B cell (primary cell): ENCODE results near the gene KLHL6. TPM values are rescaled to one million over a fixed set of nuclear protein-coding genes. Genes with fewer than 3 reads are reported as not detected.

Source experiments
- ATAC-seq: fragments of 200-7000 bp; cut with Tn5 transposase; one replicate; pipeline ENCODE4 v1.10.0; 2021; ENCODE audit warnings: low read depth, mild to moderate bottlenecking, moderate number of reproducible peaks, moderate library complexity
- CTCF ChIA-PET: fragments of 350-600 bp; sonication (Branson Sonifier 250); formaldehyde crosslinking; loops from one replicate; lab custom pipeline; 2021; ENCODE audit warnings: antibody characterized with exemption, inconsistent platforms; lab: Charles Lee
- POLR2A ChIA-PET: fragments of 350-600 bp; sonication (Branson Sonifier 250); formaldehyde crosslinking; loops from one replicate; lab custom pipeline; 2021; ENCODE audit warnings: antibody characterized with exemption; lab: Charles Lee
- DNase-seq: peaks from one replicate; pipeline ENCODE4 v3.0.0; 2013
- H2AFZ ChIP-seq: 2 replicates; pipeline ENCODE4 v1.6.1; 2012; ENCODE audit warnings: mild to moderate bottlenecking, low read depth, low read length; ENCODE audit not compliant: insufficient read depth, poor library complexity, severe bottlenecking
- H3K27ac ChIP-seq, 2 donors: 1 replicate in 1 of 2; 2 replicates in 1 of 2; pipeline ENCODE4 v1.5.1; 2012 to 2013; ENCODE audit warnings: low read length in 2 of 2, mild to moderate bottlenecking in 2 of 2, moderate library complexity in 1 of 2
- H3K27me3 ChIP-seq, 4 experiments: fragments of 200-600 bp in 1 of 4; sonication (generic) in 1 of 4; replicated peaks in 1 of 4; 1 replicate in 2 of 4; 2 replicates in 2 of 4; pipeline versions ENCODE4 v1.6.1 to v1.7.0; 2013 to 2016; ENCODE audit warnings: low read length in 3 of 4, mild to moderate bottlenecking in 2 of 4, mixed read lengths in 1 of 4, moderate library complexity in 1 of 4; ENCODE audit not compliant: insufficient read depth in 4 of 4, control insufficient read depth in 3 of 4; ENCODE audit errors: control extremely low read depth in 1 of 4
- H3K36me3 ChIP-seq, 2 experiments: replicated peaks in 1 of 2; 1 replicate in 1 of 2; 2 replicates in 1 of 2; pipeline versions ENCODE4 v1.6.1 to v1.7.1; 2013; ENCODE audit warnings: low read length in 1 of 2; ENCODE audit not compliant: insufficient read depth in 2 of 2, control insufficient read depth in 1 of 2; ENCODE audit errors: control extremely low read depth in 1 of 2, extremely low read depth in 1 of 2
- H3K4me1 ChIP-seq, 2 donors: fragments of 200-600 bp in 1 of 2; sonication (generic) in 1 of 2; 1 replicate in 1 of 2; 2 replicates in 1 of 2; pipeline versions ENCODE4 v1.5.1 to v1.6.1; 2013 to 2017; ENCODE audit warnings: low read length in 2 of 2; ENCODE audit not compliant: control insufficient read depth in 2 of 2, insufficient read depth in 2 of 2
- H3K4me2 ChIP-seq: replicated peaks from 2 replicates; pipeline ENCODE3; 2012; ENCODE audit warnings: mild to moderate bottlenecking, low read depth, low read length; ENCODE audit not compliant: poor library complexity, severe bottlenecking
- H3K4me3 ChIP-seq, 5 experiments: fragments of 200-600 bp in 1 of 5; sonication (generic) in 1 of 5; 1 replicate in 3 of 5; 2 replicates in 2 of 5; pipeline versions ENCODE4 v1.5.1 to v1.7.0; 2011 to 2016; ENCODE audit warnings: low read length in 4 of 5, mild to moderate bottlenecking in 4 of 5, low read depth in 2 of 5, control low read depth in 1 of 5, moderate library complexity in 1 of 5; ENCODE audit not compliant: insufficient read depth in 1 of 5; ENCODE audit errors: control extremely low read depth in 1 of 5, extremely low read depth in 1 of 5
- H3K79me2 ChIP-seq: fragments of 200-600 bp; sonication (generic); one replicate; pipeline ENCODE4 v1.6.0; 2016; ENCODE audit warnings: low read length; ENCODE audit not compliant: control insufficient read depth, insufficient read depth
- H3K9ac ChIP-seq: fragments of 200-600 bp; sonication (generic); 2 replicates; pipeline ENCODE4 v1.6.1; 2017; ENCODE audit warnings: mild to moderate bottlenecking, low read length, moderate library complexity
- H3K9me3 ChIP-seq, 3 donors: one replicate each; pipeline versions ENCODE4 v1.6.1 to v1.7.1; 2013; ENCODE audit warnings: low read length in 2 of 3; ENCODE audit not compliant: control insufficient read depth in 2 of 3, insufficient read depth in 1 of 3; ENCODE audit errors: control extremely low read depth in 1 of 3
- H4K20me1 ChIP-seq: 2 replicates; pipeline ENCODE4 v1.6.0; 2012; ENCODE audit warnings: mild to moderate bottlenecking, low read length; ENCODE audit not compliant: insufficient read depth, control insufficient read depth, poor library complexity, severe bottlenecking
- H3K27ac Mint-ChIP-seq: one replicate; pipeline ENCODE4 v1.8.0; 2021; ENCODE audit warnings: mixed read lengths
- H3K27me3 Mint-ChIP-seq: one replicate; pipeline ENCODE4 v1.8.0; 2021; ENCODE audit warnings: mixed read lengths
- H3K4me1 Mint-ChIP-seq: one replicate; pipeline ENCODE4 v1.8.0; 2021; ENCODE audit warnings: mixed read lengths
- H3K4me3 Mint-ChIP-seq: one replicate; pipeline ENCODE4 v1.8.0; 2021; ENCODE audit warnings: mixed read lengths
- H3K9me3 Mint-ChIP-seq: one replicate; pipeline ENCODE4 v1.8.0; 2022; ENCODE audit warnings: mixed read lengths; ENCODE audit not compliant: insufficient read depth
- EZH2 ChIP-seq: IDR thresholded peaks from 2 replicates; pipeline ENCODE4 v1.6.1; 2012; ENCODE audit warnings: borderline replicate concordance, low read depth, mild to moderate bottlenecking, moderate library complexity, low read length; ENCODE audit not compliant: insufficient read depth, poor library complexity, severe bottlenecking
- WGBS: methylation state at CpG from one replicate; pipeline ENCODE4 v1.1.5; 2013; ENCODE audit warnings: missing lambda C conversion rate; ENCODE audit not compliant: insufficient coverage; 5-methylcytosine and 5-hydroxymethylcytosine counted together
- intact Hi-C: fragments of 100-400 bp; cut with micrococcal nuclease; formaldehyde crosslinking; loops from one replicate; pipeline ENCODE4 v1.10.0; 2022
- polyA plus RNA-seq: library from polyadenylated mRNA; depleted of rRNA; stranded (reverse); fragments of >200 nt; gene quantifications from 2 replicates; pipeline ENCODE4 v1.2.3, GENCODE V29; 2012
- total RNA-seq, 2 donors: library from RNA; stranded (reverse); fragments of 120-200 nt in 1 of 2; gene quantifications; 1 replicate in 1 of 2; 2 replicates in 1 of 2; pipeline versions ENCODE4 v1.2.3 to v1.2.4, GENCODE V29; 2013 to 2022
- TF ChIP-seq, protein P1 (sequence below): fragments of 200-600 bp; IDR thresholded peaks from one replicate; pipeline ENCODE4 v1.8.0; 2022; ENCODE audit warnings: antibody characterized with exemption, mild to moderate bottlenecking

KLHL6 gene
- total and polyA plus RNA-seq, 2 donors (not counting 1 experiment from before 2014, with no cell fraction given) = 29.6 to 69.7 TPM

GRCh38 chr3:183500981-183501704 lies 54.4 kb downstream of the KLHL6 start:
- ChIA-PET CTCF (interaction anchor here (1.8 kb wide), 1 partner anchor 60 kb away, joined by 8 read pairs; no protein-coding TSS in a partner anchor), POLR2A (no interaction called here)
- no peak overlapping the region for H3K4me3 Mint-ChIP-seq
- Histone ChIP-seq H3K27me3 (no peaks in the 10 kb centered on the region), H3K79me2 (peaks cover 35% of the 10 kb centered on the region), H2AFZ (no peak overlapping the region), H4K20me1 (peaks cover 29% of the 10 kb centered on the region), H3K9me3 (peaks cover 0 to 5% (median 4%) of the 10 kb centered on the region in 3 donors), H3K4me2 (no peak overlapping the region), H3K9ac (no peak overlapping the region), H3K36me3 (peaks cover 16 to 81% of the 10 kb centered on the region in 2 experiments), H3K27ac (no peak overlapping the region), H3K4me3 (no peak overlapping the region), H3K4me1 (no peaks in the 10 kb centered on the region)
- H3K27me3 Mint-ChIP-seq = no peaks in the 10 kb centered on the region
- WGBS = over 99% methylated on average over 13 of the region's 15 CpGs
- H3K9me3 Mint-ChIP-seq = no peaks in the 10 kb centered on the region
- no peaks in the 10 kb centered on the region for H3K4me1 Mint-ChIP-seq
- no peak for ATAC-seq
- TF ChIP-seq EZH2 = no peak
- TF ChIP-seq, protein P1, sequence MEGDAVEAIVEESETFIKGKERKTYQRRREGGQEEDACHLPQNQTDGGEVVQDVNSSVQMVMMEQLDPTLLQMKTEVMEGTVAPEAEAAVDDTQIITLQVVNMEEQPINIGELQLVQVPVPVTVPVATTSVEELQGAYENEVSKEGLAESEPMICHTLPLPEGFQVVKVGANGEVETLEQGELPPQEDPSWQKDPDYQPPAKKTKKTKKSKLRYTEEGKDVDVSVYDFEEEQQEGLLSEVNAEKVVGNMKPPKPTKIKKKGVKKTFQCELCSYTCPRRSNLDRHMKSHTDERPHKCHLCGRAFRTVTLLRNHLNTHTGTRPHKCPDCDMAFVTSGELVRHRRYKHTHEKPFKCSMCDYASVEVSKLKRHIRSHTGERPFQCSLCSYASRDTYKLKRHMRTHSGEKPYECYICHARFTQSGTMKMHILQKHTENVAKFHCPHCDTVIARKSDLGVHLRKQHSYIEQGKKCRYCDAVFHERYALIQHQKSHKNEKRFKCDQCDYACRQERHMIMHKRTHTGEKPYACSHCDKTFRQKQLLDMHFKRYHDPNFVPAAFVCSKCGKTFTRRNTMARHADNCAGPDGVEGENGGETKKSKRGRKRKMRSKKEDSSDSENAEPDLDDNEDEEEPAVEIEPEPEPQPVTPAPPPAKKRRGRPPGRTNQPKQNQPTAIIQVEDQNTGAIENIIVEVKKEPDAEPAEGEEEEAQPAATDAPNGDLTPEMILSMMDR = no peak
- DNase-seq = no peak
- H3K27ac Mint-ChIP-seq = no peak overlapping the region
- intact Hi-C loops = no loop called here

DNA sequence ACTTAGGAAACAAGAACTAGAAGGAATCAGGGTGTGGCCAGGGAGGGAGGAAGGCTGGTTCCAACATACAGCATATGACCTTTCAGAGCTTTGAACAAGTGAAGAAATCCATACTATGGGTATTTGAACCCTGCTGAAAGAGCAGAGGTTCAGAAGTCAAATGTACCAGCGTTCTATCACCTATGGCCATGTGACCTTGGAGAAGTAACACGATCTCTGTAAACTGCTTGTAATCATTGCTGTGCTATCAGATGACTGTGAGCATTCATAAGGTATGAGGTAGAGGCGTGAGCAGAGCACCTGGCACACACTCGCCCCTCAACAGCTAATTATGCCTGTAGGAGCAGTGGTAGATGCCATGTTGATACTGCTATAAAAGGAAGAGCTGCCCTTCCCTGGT lies 55.2 kb downstream of the KLHL6 start:
- Histone ChIP-seq H3K36me3 (peaks cover 13 to 74% of the 10 kb centered on the region in 2 experiments), H3K4me2 (no peak overlapping the region), H3K27ac (no peak overlapping the region), H2AFZ (no peak overlapping the region), H4K20me1 (peaks cover 29% of the 10 kb centered on the region), H3K9ac (no peak overlapping the region), H3K9me3 (no peaks in the 10 kb centered on the region), H3K4me3 (no peak overlapping the region), H3K79me2 (peaks cover 34% of the 10 kb centered on the region), H3K4me1 (no peaks in the 10 kb centered on the region), H3K27me3 (no peaks in the 10 kb centered on the region)
- Mint-ChIP-seq H3K27ac (no peak overlapping the region), H3K4me3 (no peak overlapping the region), H3K9me3 (no peaks in the 10 kb centered on the region), H3K4me1 (no peaks in the 10 kb centered on the region), H3K27me3 (no peaks in the 10 kb centered on the region)
- TF ChIP-seq EZH2 = no peak
- TF ChIP-seq, protein P1 = no peak
- no peak for DNase-seq
- CTCF ChIA-PET = no interaction called here
- intact Hi-C loops = no loop called here
- no peak for ATAC-seq
- POLR2A ChIA-PET = no interaction called here
- WGBS = 100% methylated on average over 4 of the region's 4 CpGs
